T-helper 1 cell treated with Interleukin-12 subunit alpha and Interleukin-12 subunit beta and Interleukin-4 antibody, amounts not matched to agents 30 ng/mL and 1 ng/mL, for 36 hours (primary cell): ENCODE measurements around the gene RRAGC. TPM values are rescaled to one million over a fixed set of nuclear protein-coding genes. Genes with fewer than 3 reads are reported as not detected.

Experiments
- intact Hi-C: fragments of 100-400 bp; cut with micrococcal nuclease; formaldehyde crosslinking; loops from one replicate; pipeline ENCODE4 v1.15.1; 2024
- total RNA-seq: library from RNA; stranded (reverse); gene quantifications from 2 replicates; pipeline ENCODE4 v1.2.3, GENCODE V29; 2022

RRAGC gene
- total RNA-seq, 1 donor from 2014 or later: 21.9 TPM

GRCh38 chr1:38788341-38789336 is 70.9 kb downstream of the RRAGC start:
- intact Hi-C loops: no loop called here

Other genes with a start within 250 kb of the RRAGC start
- 30.9 and 41.7 TPM in 2 replicates for gene MYCBP, start 13.6 kb upstream of the RRAGC start, total RNA-seq
- gene GJA9, start 21.8 kb upstream of the RRAGC start, total RNA-seq: not detected in 2 replicates
- not detected in 2 replicates for gene RHBDL2, start 82.1 kb upstream of the RRAGC start, total RNA-seq
- 72.0 and 74.0 TPM in 2 replicates for gene AKIRIN1, start 131.5 kb upstream of the RRAGC start, total RNA-seq
- 131 and 139 TPM in 2 replicates for gene NDUFS5, start 166.6 kb upstream of the RRAGC start, total RNA-seq